RPMI8226 (cell line): ENCODE measurements around the gene ZNF668.
"Not testable (repeated sequence)": the region's sequence is repeated elsewhere in the genome, so short reads cannot be mapped to it uniquely, and the experiment has no call there.

Experiments
- DNase-seq: peaks from one replicate; pipeline ENCODE4 v3.0.0-alpha.2; 2015

ZNF668 gene

GRCh38 chr16:31100876-31101641, 27.0 kb upstream of the ZNF668 start:
- DNase-seq: not testable (repeated sequence)

- DNase-seq: no peak
Observed at GRCh38 chr16:31099860-31100638, 26.0 kb upstream of the ZNF668 start.

- peak; percentile 98 for DNase-seq
Observed at GRCh38 chr16:31094424-31095120, 20.5 kb upstream of the ZNF668 start, which contains the start of gene VKORC1. Gene VKORC1 (minus strand): TSS chr16:31094797. CDS start chr16:31094729, 68 bp downstream.

GRCh38 chr16:31094088-31094423, 20.0 kb upstream of the ZNF668 start:
- no peak for DNase-seq

- peak; percentile 43 for DNase-seq
Observed at GRCh38 chr16:31093132-31093703, 19.2 kb upstream of the ZNF668 start.

- DNase-seq: no peak
Observed at GRCh38 chr16:31092330-31092729, 18.3 kb upstream of the ZNF668 start.

GRCh38 chr16:31090540-31090939, 16.5 kb upstream of the ZNF668 start:
- DNase-seq: no peak

GRCh38 chr16:31089199-31089598, 15.2 kb upstream of the ZNF668 start:
- no peak for DNase-seq

- peak; percentile 50 for DNase-seq
Observed at GRCh38 chr16:31088459-31089183, 14.6 kb upstream of the ZNF668 start, which contains the start of gene PRSS53. Gene PRSS53 (minus strand): TSS chr16:31088943. CDS start chr16:31088809, 134 bp downstream.

- DNase-seq: no peak
Observed at GRCh38 chr16:31087971-31088370, 13.9 kb upstream of the ZNF668 start.

- DNase-seq: no peak
Observed at GRCh38 chr16:31087481-31087880, 13.4 kb upstream of the ZNF668 start.

GRCh38 chr16:31086629-31086906, 12.5 kb upstream of the ZNF668 start:
- DNase-seq: no peak

- DNase-seq: no peak
Observed at GRCh38 chr16:31085873-31086628, 12.0 kb upstream of the ZNF668 start.

GRCh38 chr16:31085411-31085810, 11.4 kb upstream of the ZNF668 start:
- DNase-seq: no peak

- no peak for DNase-seq
Observed at GRCh38 chr16:31084584-31085302, 10.7 kb upstream of the ZNF668 start.

GRCh38 chr16:31083981-31084380, 9.9 kb upstream of the ZNF668 start:
- DNase-seq: no peak

- DNase-seq: no peak
Observed at GRCh38 chr16:31083556-31083955, 9.5 kb upstream of the ZNF668 start.

- no peak for DNase-seq
Observed at GRCh38 chr16:31083081-31083480, 9.0 kb upstream of the ZNF668 start.

- DNase-seq: no peak
Observed at GRCh38 chr16:31082368-31083045, 8.5 kb upstream of the ZNF668 start.
